K562 (cell line): ENCODE data around the gene USH1G. TPM values are rescaled to one million over a fixed set of nuclear protein-coding genes. Genes with fewer than 3 reads are reported as not detected.

Experiments
- CREM ChIP-seq: IDR thresholded peaks from 2 replicates; pipeline ENCODE4 v1.6.1; 2014; ENCODE audit warnings: antibody characterized with exemption, low read depth
- GABPA ChIP-seq: fragments of 200-800 bp; sonication (Bioruptor generic); conservative IDR thresholded peaks from 2 replicates; pipeline ENCODE4 v1.6.1; 2016; ENCODE audit warnings: low read depth, missing genetic modification characterization, missing compliant biosample characterization
- GTF2B ChIP-seq: IDR thresholded peaks from 2 replicates; pipeline ENCODE4 v1.6.1; 2011; ENCODE audit not compliant: insufficient read length; ENCODE audit errors: extremely low read depth
- JUN ChIP-seq, 2 experiments: sonication (generic) in 1 of 2; formaldehyde crosslinking in 1 of 2; IDR thresholded peaks; 2 replicates each; pipeline versions ENCODE4 v1.6.1 to v1.8.0; 2012 to 2022; ENCODE audit warnings: borderline replicate concordance in 2 of 2, mild to moderate bottlenecking in 2 of 2, improper control_type of control experiment in 1 of 2, low read depth in 1 of 2, low read length in 1 of 2, missing genetic modification reagents in 1 of 2
- KDM1A ChIP-seq, 2 experiments: fragments of 450-650 bp; IDR thresholded peaks; 2 replicates each; pipeline ENCODE4 v1.6.1; 2016; ENCODE audit warnings: mild to moderate bottlenecking in 2 of 2
- L3MBTL2 ChIP-seq: fragments of 450-650 bp; IDR thresholded peaks from 2 replicates; pipeline ENCODE4 v1.6.1; 2016; ENCODE audit warnings: mild to moderate bottlenecking, moderate library complexity
- MAZ ChIP-seq, 2 experiments: fragments of 450-650 bp in 1 of 2; sonication (generic) in 1 of 2; formaldehyde crosslinking; IDR thresholded peaks in 1 of 2; conservative IDR thresholded peaks in 1 of 2; 2 replicates each; pipeline versions ENCODE4 v1.4.0 to v1.5.0; 2020; ENCODE audit warnings: mild to moderate bottlenecking in 1 of 2, missing genetic modification reagents in 1 of 2
- MTA3 ChIP-seq: fragments of 450-650 bp; formaldehyde crosslinking; IDR thresholded peaks from 2 replicates; pipeline ENCODE4 v1.6.1; 2017; ENCODE audit warnings: mild to moderate bottlenecking, borderline replicate concordance
- NBN ChIP-seq: fragments of 450-650 bp; IDR thresholded peaks from 2 replicates; pipeline ENCODE4 v1.6.1; 2016; ENCODE audit warnings: low read depth, mild to moderate bottlenecking
- NCOA1 ChIP-seq: fragments of 450-650 bp; IDR thresholded peaks from 2 replicates; pipeline ENCODE4 v1.6.1; 2016; ENCODE audit warnings: low read depth
- NCOA6 ChIP-seq: fragments of 450-650 bp; IDR thresholded peaks from 2 replicates; pipeline ENCODE4 v1.6.1; 2017; ENCODE audit warnings: mild to moderate bottlenecking
- NRF1 ChIP-seq, 2 experiments: fragments of 450-650 bp; IDR thresholded peaks in 1 of 2; conservative IDR thresholded peaks in 1 of 2; 2 replicates each; pipeline ENCODE4 v1.6.1; 2014; ENCODE audit warnings: mild to moderate bottlenecking in 2 of 2
- OTX1 ChIP-seq: fragments of 450-650 bp; formaldehyde crosslinking; IDR thresholded peaks from 2 replicates; pipeline ENCODE4 v1.4.0; 2022; ENCODE audit warnings: mild to moderate bottlenecking
- PHB2 ChIP-seq: fragments of 450-650 bp; IDR thresholded peaks from 2 replicates; pipeline ENCODE4 v1.6.1; 2017; ENCODE audit warnings: low read depth
- PKNOX1 ChIP-seq: fragments of 450-650 bp; IDR thresholded peaks from 2 replicates; pipeline ENCODE4 v1.6.1; 2016
- SRF ChIP-seq, 2 experiments: fragments of 250-450, 450-650 bp in 1 of 2; sonication (Bioruptor Pico) in 1 of 2; sonication (generic) in 1 of 2; formaldehyde crosslinking; IDR thresholded peaks; 2 replicates each; pipeline versions ENCODE4 v1.5.0 to v1.5.1; 2020 to 2022; ENCODE audit warnings: mild to moderate bottlenecking in 1 of 2, missing genetic modification reagents in 1 of 2
- ZBTB34 ChIP-seq: fragments of 250-450 bp; sonication (Bioruptor Pico); IDR thresholded peaks from 2 replicates; pipeline ENCODE4 v1.8.0; 2021; ENCODE audit warnings: mild to moderate bottlenecking, moderate library complexity
- ZBTB7A ChIP-seq: IDR thresholded peaks from 2 replicates; pipeline ENCODE4 v1.6.1; 2011; ENCODE audit warnings: low read depth, mild to moderate bottlenecking, low read length, moderate library complexity, borderline replicate concordance; ENCODE audit not compliant: control insufficient read depth
- ZNF395 ChIP-seq: fragments of 200-800 bp; sonication (Bioruptor generic); IDR thresholded peaks from 2 replicates; pipeline ENCODE4 v1.6.1; 2017; ENCODE audit warnings: missing genetic modification characterization, missing compliant biosample characterization
- ZNF696 ChIP-seq: fragments of 250-450 bp; sonication (Bioruptor Pico); conservative IDR thresholded peaks from 2 replicates; pipeline ENCODE4 v1.4.0; 2020; ENCODE audit warnings: mild to moderate bottlenecking, moderate library complexity
- ZNF766 ChIP-seq: fragments of 200-800 bp; sonication (Bioruptor generic); conservative IDR thresholded peaks from 2 replicates; pipeline ENCODE4 v1.6.1; 2016; ENCODE audit warnings: missing genetic modification characterization, missing compliant biosample characterization
- ZSCAN29 ChIP-seq: fragments of 450-650 bp; IDR thresholded peaks from 2 replicates; pipeline ENCODE4 v1.6.1; 2017
- polyA plus RNA-seq, 8 experiments: library from polyadenylated mRNA; depleted of rRNA in 4 of 8; stranded (reverse) in 5 of 8; unstranded in 3 of 8; fragments of >200 nt; fragmentation: Nextera tagmentation in 2 of 8; fragmentation: Illumina TruSeq in 1 of 8; extraction: Ambion mirVana in 2 of 8; extraction: Trizol in 1 of 8; gene quantifications; 2 replicates each; pipeline versions ENCODE4 v1.2.1 to v1.2.3, GENCODE V29; 2011 to 2014; ENCODE audit warnings: inconsistent platforms in 1 of 8, missing spikeins in 1 of 8
- total RNA-seq, 7 experiments: library from RNA; depleted of rRNA in 6 of 7; stranded (reverse); fragments of >200 nt in 6 of 7; fragmentation: Illumina TruSeq in 2 of 7; extraction: Trizol in 2 of 7; gene quantifications; 2 replicates each; pipeline versions ENCODE4 v1.2.1 to v1.2.3, GENCODE V29; 2011 to 2021; ENCODE audit warnings: low replicate concordance in 1 of 7

The USH1G gene
- total and polyA plus RNA-seq, 9 of the 15 experiments (the other 6 are each of a cell fraction or from before 2014, with no cell fraction given), result 0.22 to 1.00 (median 0.64) TPM; not detected in 2

GRCh38 chr17:74868251-74868907, 54.7 kb downstream of the USH1G start (continued):
- TF ChIP-seq ZNF395 (CRISPR knock-in tag) (no peak), GABPA (tag) (peak; percentile 83), NRF1 (conservative IDR thresholded peaks at IDR 0.05 in 1 of 2, IDR thresholded peaks at IDR 0.05 in 1 of 2) (peak; percentile 26 to 46; a peak in 2 of 4 replicates), NBN (peak; percentile 86), PKNOX1 (peak; percentile 75), SRF (CRISPR knock-in tag; IDR thresholded peaks at IDR 0.05) (peak in 1 of 2 experiments; percentile 65; a peak in 1 of 4 replicates), MTA3 (peak; percentile 81; the same call in 1 of the 2 replicates), L3MBTL2 (peak; percentile 89), ZNF766 (peak; percentile 81), NCOA1 (peak; percentile 78), GTF2B (no peak), MAZ (CRISPR knock-in tag; conservative IDR thresholded peaks at IDR 0.05 in 1 of 2, IDR thresholded peaks at IDR 0.05 in 1 of 2) (peak in 1 of 2 experiments; percentile 32; a peak in 3 of 4 replicates), ZBTB34 (CRISPR knock-in tag) (no peak), ZNF696 (0 out of 2 replicates have a peak, but pooled peaks have one; percentile 2), PHB2 (peak; percentile 68; the same call in 1 of the 2 replicates), CREM (peak; percentile 72), KDM1A (IDR thresholded peaks at IDR 0.05) (peak; percentile 87 to 89), JUN (IDR thresholded peaks at IDR 0.05; ENCODE audit: borderline replicate concordance, low read depth, low read length) (peak; percentile 88), JUN (CRISPR knock-in tag; IDR thresholded peaks at IDR 0.05; ENCODE audit: borderline replicate concordance) (peak; percentile 90), ZBTB7A (peak; percentile 16; the same call in 1 of the 2 replicates), NCOA6 (no peak), OTX1 (CRISPR knock-in tag) (peak; percentile 88), ZSCAN29 (no peak)
